HG02884 (cell line): Measurements from ENCODE around the gene VENTX.

Experiments used
- ATAC-seq: cut with Tn5 transposase; IDR thresholded peaks from one replicate; pipeline ENCODE4 v1.9.1; 2021; ENCODE audit warnings: mild to moderate bottlenecking, moderate library complexity; ENCODE audit not compliant: unreplicated experiment

The VENTX gene

DNA sequence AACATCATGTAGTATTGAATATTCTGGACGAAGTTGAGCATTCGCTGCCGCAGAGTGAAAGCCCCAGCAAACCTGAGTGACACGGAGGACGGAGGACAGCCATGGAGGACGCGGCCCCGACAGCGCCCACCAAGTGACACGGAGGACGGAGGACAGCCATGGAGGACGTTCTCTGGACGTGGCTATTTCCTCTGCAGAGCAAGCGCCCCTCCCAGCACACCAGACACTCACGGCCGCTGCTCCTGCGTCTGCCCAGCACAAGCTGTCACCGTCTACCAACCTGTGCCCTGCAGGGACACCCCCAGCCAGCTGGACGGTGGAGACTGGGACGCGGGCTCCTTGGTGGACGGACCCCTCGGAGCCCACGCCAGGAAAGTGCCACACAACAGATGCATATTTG lies 46.3 kb downstream of the VENTX start:
- no peak for ATAC-seq

DNA sequence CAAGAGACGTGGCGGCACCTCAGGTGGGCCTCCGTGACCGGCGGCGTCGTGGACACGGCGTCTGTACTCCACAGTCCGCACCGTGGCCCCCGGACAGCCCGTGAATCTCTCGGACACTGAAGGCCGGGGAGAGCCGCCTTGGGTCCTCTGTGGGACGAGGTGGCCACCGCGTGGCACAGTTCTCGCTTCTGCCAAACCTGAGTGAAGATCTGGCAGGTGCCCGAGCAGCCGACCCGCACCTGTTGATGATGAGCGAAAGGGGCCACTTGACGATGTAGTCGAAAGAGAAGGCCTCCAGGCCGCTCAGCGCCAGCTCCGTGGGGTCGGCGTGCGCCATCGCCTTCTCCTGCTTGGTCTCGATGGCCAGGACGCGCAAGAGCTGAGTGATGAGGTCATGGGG lies 47.6 kb downstream of the VENTX start:
- ATAC-seq, result no peak

DNA sequence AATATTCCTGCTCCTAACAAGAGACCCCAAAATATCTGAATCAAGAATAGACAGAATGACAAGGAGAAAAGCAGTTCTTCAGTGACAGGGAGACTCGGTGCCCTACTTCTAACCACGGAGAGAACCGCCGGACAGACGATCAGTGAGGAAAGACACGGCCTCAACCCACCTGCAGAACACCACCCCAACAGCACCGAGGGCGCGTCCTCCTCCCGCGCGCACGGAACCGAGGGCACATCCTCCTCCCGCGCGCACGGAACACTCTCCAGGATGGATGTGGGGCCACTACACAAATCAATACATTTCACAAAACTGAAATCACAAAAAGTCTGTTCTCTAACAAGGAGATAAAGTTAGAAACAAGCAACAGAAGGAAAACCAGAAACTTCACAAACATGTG lies 48.7 kb downstream of the VENTX start:
- no peak for ATAC-seq

DNA sequence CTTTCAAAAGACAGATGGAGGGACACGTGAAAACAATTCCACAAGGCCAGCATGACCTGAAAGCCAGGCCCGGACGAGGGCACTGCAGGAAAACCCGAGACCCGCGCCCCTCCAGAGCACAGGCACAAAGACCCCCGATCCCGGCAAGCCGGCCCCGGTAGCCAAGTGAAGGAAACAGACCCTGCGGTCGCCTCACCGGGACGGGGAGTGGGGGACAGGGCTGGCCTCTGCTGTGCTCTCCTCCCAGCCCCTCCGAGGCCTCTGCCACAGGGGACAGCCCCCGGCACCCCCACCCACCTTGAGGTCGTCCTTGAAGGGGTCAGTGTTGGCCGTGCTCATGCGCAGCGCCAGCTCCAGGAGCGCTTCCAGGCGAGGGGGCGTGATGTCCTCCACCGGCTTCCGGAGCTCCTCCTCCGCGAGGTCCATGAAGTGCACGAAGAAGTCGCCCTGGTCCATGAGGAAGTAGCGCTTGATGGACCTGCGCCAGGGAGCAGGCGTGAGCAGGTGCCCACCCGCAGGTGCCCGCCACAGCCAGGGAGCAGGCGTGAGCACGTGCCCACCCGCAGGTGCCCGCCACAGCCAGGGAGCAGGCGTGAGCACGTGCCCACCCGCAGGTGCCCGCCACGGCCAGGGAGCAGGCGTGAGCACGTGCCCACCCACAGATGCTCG lies 50.3 kb downstream of the VENTX start:
- no peak for ATAC-seq

DNA sequence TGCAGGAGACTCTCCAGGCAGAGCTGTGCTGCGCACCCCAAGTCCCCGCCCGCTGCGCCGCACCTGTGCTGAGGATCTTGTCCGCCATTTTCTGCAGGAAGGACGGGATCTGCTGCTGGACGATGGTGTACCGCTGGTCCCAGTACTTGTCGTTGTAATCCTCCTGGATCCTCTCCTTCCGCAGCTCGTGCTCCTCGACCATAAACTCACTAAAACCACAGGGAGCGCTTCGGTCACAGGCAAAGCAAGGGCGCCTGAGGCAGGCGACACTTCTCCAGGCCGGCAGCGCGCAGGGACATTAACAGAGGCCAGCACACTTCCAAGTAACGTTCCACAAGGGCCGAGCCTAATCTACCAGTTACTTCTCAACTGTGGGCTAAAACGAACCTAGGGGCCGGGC lies 52.1 kb downstream of the VENTX start:
- ATAC-seq, result no peak
